Stimulated activated naive CD8-positive, alpha-beta T cell treated with anti-CD3 and anti-CD28 coated beads, Interleukin-15, Interleukin-2, amounts not matched to agents 100 U/mL and 50 U/mL, for 24 hours (primary cell): Measurements from ENCODE around the gene RIPK1.

Experiments
- ATAC-seq: fragments of 150-1000 bp; cut with Tn5 transposase; one replicate; pipeline ENCODE4 v1.10.0; 2021
- DNase-seq: peaks from one replicate; pipeline ENCODE4 v3.0.0; 2021

Gene RIPK1

DNA sequence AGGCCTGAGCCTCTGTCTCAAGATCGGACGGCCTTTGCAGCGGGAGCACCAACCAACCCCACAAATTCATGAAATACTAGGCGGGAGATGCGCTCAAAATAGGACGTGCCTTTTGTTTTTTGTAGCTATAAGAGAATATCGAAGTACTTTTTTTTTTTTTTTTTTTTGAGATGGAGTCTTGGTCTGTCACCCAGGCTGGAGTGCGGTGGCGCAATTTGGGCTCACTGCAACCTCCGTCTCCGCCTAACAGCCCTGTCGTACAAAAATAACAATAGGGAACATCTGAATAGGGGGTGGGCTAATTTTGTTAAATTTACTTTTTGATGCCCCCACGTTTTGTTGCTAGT is 94.9 kb downstream of the RIPK1 start:
- DNase-seq (no peak), ATAC-seq (no peak)

DNA sequence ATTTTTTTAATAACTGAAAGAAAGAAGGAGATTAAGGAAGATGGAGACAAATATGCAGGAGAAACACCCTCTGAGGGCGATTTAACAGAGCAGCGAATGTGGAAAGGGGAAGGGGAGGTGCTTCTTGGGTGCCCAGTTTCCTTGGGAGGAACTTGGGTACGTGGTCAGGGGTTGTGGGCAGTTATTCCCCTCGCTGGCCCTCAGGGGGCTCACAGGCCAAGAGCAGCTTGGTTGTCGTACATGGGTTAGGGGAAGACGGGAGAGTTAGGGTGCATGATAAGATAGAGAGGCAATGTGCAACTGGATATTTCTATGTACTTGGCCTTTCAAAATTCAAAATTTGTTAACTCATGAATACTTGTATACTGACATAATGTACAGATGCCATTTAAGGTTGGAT is 96.1 kb downstream of the RIPK1 start:
- no peak for ATAC-seq
- DNase-seq, result no peak
